ENCODE results near the gene KCNMA1. TPM values are rescaled to one million over a fixed set of nuclear protein-coding genes. Genes with fewer than 3 reads are reported as not detected.

The KCNMA1 gene
- total RNA-seq, 2 donors from 2014 or later: 168 to 188 TPM

- Histone ChIP-seq H3K27ac (no peak overlapping the region), H3K27me3 (replicated peaks; ENCODE audit: insufficient read depth) (no peaks in the 10 kb centered on the region), H3K9me3 (no peaks in the 10 kb centered on the region), H3K36me3 (peaks cover 5% of the 10 kb centered on the region), H3K4me3 (no peak overlapping the region), H3K4me1 (ENCODE audit: control insufficient read depth in 1 of 2, low read depth in 2 of 2) (no peaks in the 10 kb centered on the region)
- TF ChIP-seq, protein P1, sequence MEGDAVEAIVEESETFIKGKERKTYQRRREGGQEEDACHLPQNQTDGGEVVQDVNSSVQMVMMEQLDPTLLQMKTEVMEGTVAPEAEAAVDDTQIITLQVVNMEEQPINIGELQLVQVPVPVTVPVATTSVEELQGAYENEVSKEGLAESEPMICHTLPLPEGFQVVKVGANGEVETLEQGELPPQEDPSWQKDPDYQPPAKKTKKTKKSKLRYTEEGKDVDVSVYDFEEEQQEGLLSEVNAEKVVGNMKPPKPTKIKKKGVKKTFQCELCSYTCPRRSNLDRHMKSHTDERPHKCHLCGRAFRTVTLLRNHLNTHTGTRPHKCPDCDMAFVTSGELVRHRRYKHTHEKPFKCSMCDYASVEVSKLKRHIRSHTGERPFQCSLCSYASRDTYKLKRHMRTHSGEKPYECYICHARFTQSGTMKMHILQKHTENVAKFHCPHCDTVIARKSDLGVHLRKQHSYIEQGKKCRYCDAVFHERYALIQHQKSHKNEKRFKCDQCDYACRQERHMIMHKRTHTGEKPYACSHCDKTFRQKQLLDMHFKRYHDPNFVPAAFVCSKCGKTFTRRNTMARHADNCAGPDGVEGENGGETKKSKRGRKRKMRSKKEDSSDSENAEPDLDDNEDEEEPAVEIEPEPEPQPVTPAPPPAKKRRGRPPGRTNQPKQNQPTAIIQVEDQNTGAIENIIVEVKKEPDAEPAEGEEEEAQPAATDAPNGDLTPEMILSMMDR (IDR thresholded peaks at IDR 0.05): no peak
- no peak for ATAC-seq (ENCODE audit: insufficient number of reproducible peaks, low FRiP score, low read depth)
- DNase-seq (ENCODE audit: low spot score): no peak
These were observed 664.3 kb downstream of the KCNMA1 start for GRCh38 chr10:76973091-76974016.

- DNase-seq (ENCODE audit: low spot score) (no peak), ATAC-seq (ENCODE audit: insufficient number of reproducible peaks, low FRiP score, low read depth) (no peak)
- Histone ChIP-seq H3K9me3 (no peaks in the 10 kb centered on the region), H3K27me3 (replicated peaks; ENCODE audit: insufficient read depth) (no peaks in the 10 kb centered on the region), H3K4me3 (no peak overlapping the region), H3K4me1 (ENCODE audit: control insufficient read depth in 1 of 2, low read depth in 2 of 2) (no peaks in the 10 kb centered on the region), H3K36me3 (peaks cover 5% of the 10 kb centered on the region), H3K27ac (no peak overlapping the region)
- TF ChIP-seq, protein P1 (IDR thresholded peaks at IDR 0.05): no peak
These were observed 665.1 kb downstream of the KCNMA1 start for GRCh38 chr10:76972541-76972940.

DNA sequence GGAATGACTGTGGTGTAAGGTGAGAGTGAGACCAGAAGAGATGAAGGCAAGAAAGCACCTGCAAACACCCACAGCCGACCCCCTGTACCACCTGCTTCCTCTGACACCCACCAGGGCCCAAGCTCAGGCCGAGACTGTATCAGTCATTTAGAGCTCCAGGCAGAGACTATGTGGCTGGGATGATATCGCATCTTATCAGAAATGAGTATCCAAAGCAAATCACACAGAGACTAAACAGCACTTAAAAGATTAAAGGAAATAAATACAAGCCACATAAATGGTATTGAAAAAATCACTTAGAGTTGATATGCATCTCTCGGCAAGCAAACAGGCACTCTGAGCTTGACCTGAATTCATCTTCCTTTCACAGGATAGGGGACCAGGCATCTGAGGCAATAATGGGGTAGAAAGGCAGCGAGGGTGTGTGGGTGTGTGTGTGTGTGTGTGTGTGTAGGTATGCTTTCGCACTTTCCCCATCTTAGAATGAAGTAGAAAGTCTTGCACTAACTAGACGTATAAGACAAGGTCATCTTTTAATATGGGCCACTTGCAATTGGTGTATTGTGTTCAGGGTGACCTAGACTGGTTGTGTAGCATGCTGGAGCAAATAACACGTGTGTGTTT is 665.9 kb downstream of the KCNMA1 start:
- ATAC-seq (ENCODE audit: insufficient number of reproducible peaks, low FRiP score, low read depth) (no peak), DNase-seq (ENCODE audit: low spot score) (no peak)
- H3K4me3 ChIP-seq: no peak overlapping the region
- H3K27me3 ChIP-seq (replicated peaks; ENCODE audit: insufficient read depth): no peaks in the 10 kb centered on the region
- no peaks in the 10 kb centered on the region for H3K4me1 ChIP-seq (ENCODE audit: control insufficient read depth in 1 of 2, low read depth in 2 of 2)
- peaks cover 5% of the 10 kb centered on the region for H3K36me3 ChIP-seq
- TF ChIP-seq, protein P1 (IDR thresholded peaks at IDR 0.05): no peak
- no peaks in the 10 kb centered on the region for H3K9me3 ChIP-seq
- no peak overlapping the region for H3K27ac ChIP-seq

GRCh38 chr10:76970711-76971519 is 666.7 kb downstream of the KCNMA1 start:
- ATAC-seq (ENCODE audit: insufficient number of reproducible peaks, low FRiP score, low read depth): no peak

More at GRCh38 chr10:76970711-76971519, 666.7 kb downstream of the KCNMA1 start:
- Histone ChIP-seq H3K4me1 (ENCODE audit: control insufficient read depth in 1 of 2, low read depth in 2 of 2) (no peaks in the 10 kb centered on the region), H3K27ac (no peak overlapping the region), H3K27me3 (replicated peaks; ENCODE audit: insufficient read depth) (no peaks in the 10 kb centered on the region), H3K36me3 (peaks cover 5% of the 10 kb centered on the region), H3K4me3 (no peak overlapping the region), H3K9me3 (no peaks in the 10 kb centered on the region)
- DNase-seq (ENCODE audit: low spot score): no peak
- TF ChIP-seq, protein P1 (IDR thresholded peaks at IDR 0.05): no peak
